ENCODE results near the gene PPTC7.
"Not testable (repeated sequence)": the region's sequence is repeated elsewhere in the genome, so short reads cannot be mapped to it uniquely, and the experiment has no call there.

Gene PPTC7

GRCh38 chr12:110583137-110584059 lies at the start of gene PPTC7:
Gene PPTC7 (minus strand): TSS chr12:110583318. CDS start chr12:110583031, 287 bp downstream.
- peak; percentile 97 for DNase-seq (ENCODE audit: low spot score)

GRCh38 chr12:110627500-110628195 lies 44.5 kb upstream of the PPTC7 start:
- no peak for DNase-seq (ENCODE audit: low spot score)

- DNase-seq (ENCODE audit: low spot score) = no peak
Observed at GRCh38 chr12:110622582-110622981, 39.5 kb upstream of the PPTC7 start.

GRCh38 chr12:110619534-110619953 lies 36.4 kb upstream of the PPTC7 start:
- DNase-seq (ENCODE audit: low spot score) = no peak

- no peak for DNase-seq (ENCODE audit: low spot score)
Observed at GRCh38 chr12:110616471-110617115, 33.5 kb upstream of the PPTC7 start.

DNA sequence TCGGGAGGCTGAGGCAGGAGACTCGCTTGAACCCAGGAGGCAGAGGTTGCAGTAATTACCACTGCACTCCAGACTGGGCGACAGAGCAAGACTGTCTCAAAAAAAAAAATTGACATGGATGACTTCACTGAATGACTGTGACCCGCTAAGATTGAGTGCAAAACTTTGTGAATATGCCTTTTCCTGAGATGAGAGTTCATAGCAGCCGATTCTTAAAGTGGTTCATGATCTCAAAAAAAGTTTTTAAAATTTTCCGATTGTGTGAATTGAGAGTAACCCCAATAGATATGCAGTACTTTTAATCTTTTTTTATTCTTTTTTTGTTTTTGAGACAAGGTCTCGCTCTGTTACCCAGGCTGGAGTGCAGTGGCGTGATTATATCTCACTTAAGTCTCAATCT lies 32.1 kb upstream of the PPTC7 start:
- no peak for DNase-seq (ENCODE audit: low spot score)

DNA sequence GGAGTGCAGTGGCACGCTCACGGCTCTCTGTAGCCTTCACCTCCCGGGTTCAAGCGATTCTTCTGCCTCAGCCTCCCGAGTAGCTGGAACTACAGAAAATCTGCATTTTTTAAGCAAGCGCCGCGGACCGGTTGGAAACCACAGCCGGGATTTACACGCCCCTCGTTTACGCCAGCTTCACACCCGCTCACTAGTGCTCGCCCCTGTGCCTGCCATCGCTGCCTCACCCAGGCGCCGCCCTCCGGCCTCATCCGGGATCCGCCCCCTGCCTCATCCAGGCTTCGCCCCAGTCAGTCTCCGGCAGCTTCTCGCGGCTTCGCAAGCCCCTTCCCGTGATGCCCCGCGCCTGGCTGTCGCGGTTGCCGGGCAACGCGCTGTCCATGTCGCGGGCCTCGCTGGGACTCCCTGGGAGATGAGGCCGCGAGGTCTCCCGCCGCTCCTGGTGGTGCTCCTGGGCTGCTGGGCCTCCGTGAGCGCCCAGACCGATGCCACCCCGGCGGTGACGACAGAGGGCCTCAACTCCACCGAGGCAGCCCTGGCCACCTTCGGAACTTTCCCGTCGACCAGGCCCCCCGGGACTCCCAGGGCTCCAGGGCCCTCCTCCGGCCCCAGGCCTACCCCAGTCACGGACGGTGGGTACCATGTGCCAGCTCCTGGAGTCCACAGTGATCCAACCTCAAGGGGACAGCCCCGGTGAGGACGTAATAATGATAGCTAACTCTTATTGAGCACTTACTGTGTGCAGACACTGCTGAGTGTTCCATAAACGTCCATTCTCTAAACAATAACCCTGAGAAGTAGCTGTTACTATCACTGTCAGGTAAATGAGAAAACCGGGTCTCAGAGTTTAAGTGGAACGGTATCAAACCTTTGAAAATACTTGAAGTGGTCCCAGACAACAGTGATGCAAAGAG lies 30.9 kb upstream of the PPTC7 start, which contains the start of gene TCTN1:
Gene TCTN1, plus strand, starts transcription at position 359 of the 914 bp plus-strand sequence. Its CDS starts 54 bp downstream, at position 413.
- DNase-seq (ENCODE audit: low spot score) = peak; percentile 95

DNA sequence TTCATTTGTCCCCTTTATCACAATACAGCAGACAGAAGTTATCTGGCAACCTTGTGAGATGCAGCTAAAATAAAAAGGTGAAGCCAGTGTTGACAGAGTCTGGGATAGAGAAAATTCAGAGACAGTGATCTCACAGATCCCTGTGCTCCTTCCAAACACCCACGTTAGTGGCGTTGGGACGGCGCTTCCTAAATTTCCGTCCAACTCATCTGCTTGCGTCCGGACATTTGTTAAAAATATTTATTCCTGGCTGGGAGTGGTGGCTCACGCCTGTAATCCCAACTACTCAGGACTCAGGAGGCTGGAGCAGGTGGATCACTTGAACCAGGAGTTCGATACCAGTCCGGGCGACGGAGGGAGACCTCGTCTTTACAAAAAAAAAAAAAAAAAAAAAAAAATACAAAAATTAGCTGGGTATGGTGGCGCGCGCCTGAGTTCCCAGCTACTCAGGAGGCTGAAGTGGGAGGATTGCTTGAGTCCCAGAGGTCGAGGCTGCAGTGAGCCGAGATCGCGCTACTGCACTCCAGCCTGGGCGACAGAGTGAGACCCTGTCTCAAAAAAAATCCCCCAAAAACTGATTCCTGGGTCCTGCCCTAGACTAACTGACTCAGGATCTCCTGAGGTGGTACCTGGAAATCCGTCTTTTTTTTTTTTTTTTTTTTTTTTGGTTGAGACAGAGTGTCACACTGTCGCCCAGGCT lies 30.1 kb upstream of the PPTC7 start:
- DNase-seq (ENCODE audit: low spot score) = no peak

DNA sequence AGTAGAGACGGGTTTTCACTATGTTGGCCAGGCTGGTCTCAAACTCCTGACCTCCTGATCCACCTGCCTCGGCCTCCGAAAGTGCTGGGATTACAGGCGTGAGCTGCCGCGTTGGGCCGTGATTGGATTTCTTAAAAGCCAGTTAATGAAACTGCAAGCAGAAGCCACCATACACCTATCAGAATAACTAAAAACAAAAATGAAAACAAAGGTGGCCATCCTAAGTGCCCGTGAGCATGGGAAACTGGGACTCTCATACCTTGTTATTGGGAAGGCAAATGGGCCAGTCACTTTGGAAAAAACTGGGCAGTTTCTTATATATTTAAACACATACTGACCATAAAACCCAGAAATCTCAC lies 23.1 kb upstream of the PPTC7 start:
- DNase-seq (ENCODE audit: low spot score) = no peak

DNA sequence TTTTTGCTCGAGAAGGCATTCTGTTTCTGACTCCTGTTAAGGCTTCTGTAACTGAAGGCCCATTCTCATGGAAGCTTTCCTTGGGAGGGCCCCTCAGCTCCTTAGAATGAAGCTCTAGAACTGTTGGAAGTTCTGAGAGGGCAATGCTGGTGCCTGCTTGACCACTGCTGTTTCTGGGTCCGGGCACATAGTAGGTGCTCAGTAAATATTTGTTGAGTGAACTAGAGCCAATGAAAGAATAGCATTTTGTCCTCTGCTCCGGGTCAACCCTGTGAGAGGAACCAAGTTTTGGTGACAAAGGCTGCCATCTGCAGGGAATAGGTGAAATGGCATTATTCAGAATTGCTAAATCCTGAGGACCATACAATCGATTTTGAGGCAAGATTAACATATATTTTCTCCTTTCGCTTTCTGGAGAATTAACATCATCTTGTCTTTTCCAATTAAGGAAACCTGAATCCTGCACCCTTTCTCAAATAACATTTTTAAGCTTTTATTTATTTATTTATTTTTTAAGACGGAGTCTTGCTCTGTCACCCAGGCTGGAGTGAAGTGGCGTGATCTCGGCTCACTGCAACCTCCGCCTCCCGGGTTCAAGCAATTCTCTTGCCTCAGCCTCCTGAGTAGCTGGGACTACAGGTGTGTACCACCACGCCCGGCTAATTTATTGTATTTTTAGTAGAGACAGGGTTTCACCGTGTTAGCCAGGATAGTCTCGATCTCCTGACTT lies 19.1 kb upstream of the PPTC7 start:
- DNase-seq (ENCODE audit: low spot score) = peak; percentile 77

DNA sequence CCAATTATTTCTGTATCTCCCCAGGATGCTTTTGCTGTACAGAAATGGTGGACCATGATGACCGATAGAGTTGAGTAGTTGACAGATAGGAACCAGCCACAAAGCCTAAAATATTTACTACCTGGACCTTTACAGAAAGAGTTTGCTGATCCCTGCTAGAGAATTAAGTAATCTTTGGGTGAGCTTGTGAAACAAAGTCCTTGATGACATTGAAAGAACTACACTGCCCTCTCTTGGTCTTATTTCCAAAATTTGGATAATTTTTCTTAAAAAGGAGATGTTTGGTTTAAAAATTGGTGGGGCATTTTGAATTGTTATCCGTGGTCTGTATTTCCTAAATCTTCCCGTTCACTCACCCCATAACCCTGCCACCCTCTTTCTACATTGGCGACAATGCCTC lies 17.1 kb upstream of the PPTC7 start:
- DNase-seq (ENCODE audit: low spot score) = peak; percentile 74

- DNase-seq (ENCODE audit: low spot score) = no peak
Observed at GRCh38 chr12:110599334-110599733, 16.2 kb upstream of the PPTC7 start.

- DNase-seq (ENCODE audit: low spot score) = no peak
Observed at GRCh38 chr12:110597885-110598284, 14.8 kb upstream of the PPTC7 start.

DNA sequence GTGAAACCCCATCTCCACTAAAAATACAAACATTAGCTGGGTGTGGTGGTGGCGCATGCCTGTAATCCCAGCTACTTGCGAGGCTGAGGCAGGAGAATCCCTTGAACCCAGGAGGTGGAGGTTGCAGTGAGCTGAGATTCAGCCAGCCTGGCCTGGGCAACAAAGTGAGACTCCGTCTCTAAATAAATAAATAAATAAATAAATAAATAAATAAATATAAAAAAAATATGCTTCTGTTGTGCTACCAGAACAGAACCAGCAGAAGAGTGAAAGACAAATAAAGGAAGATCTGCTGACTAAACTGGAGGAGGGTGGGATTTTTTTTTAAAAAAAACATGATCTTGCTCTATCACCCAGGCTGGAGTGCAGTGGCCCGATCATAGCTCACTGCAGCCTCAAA lies 9.8 kb upstream of the PPTC7 start:
- not testable (repeated sequence) for DNase-seq (ENCODE audit: low spot score)

GRCh38 chr12:110592078-110592477 lies 9.0 kb upstream of the PPTC7 start:
- DNase-seq (ENCODE audit: low spot score) = no peak

- no peak for DNase-seq (ENCODE audit: low spot score)
Observed at GRCh38 chr12:110591451-110592051, 8.4 kb upstream of the PPTC7 start.

DNA sequence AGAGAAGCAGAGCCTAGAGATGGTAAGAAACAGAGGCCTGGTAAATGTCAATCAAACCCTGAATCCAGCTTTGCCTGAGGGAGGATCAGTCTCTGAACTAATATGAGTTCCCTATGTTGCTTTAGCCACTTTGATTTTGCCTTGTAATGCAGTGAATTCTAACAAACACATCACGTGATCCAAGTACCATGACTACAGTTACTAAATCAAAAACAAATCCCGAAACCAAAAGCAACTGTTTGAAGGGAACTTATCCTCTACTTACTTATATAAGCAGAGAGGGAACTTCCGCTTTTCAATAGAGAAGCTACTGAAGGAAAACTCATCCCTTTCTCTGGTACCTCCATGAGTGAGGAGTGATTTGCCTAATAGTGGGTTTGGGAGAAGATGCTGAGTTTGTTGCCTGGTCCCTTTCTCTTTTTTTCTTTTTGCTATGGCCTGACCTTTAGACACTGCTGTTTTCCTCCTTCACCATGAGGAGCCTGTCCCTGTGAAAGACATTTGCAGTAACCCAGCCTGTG lies 7.7 kb upstream of the PPTC7 start:
- peak; percentile 77 for DNase-seq (ENCODE audit: low spot score)

- no peak for DNase-seq (ENCODE audit: low spot score)
Observed at GRCh38 chr12:110590059-110590458, 6.9 kb upstream of the PPTC7 start.

DNA sequence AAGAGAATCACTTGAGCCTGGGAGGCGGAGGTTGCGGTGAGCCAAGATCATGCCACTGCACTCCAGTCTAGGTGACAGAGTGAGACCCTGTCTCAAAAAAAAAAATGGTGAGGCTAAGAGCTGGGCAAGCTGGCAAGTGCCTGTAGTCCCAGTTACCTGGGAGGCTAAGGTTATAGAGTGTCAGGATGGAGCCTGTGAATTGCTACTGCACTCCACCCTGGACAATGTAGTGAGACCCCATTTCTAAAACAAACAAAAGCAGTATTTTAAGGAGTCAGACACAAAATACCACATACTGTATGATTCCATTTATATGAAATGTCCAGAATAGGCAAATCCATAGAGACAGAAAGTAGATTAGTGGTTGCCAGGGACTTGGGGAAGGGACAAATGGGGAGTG lies 4.0 kb upstream of the PPTC7 start:
- not testable (repeated sequence) for DNase-seq (ENCODE audit: low spot score)
